ENCODE results near the gene OVOL1. TPM values are rescaled to one million over a fixed set of nuclear protein-coding genes. Genes with fewer than 3 reads are reported as not detected.

OVOL1 gene
- total RNA-seq, 1 donor from 2014 or later: 25.8 TPM

GRCh38 chr11:65791719-65792213 is 4.9 kb downstream of the OVOL1 start:
- DNase-seq (ENCODE audit: low spot score): peak; percentile 86

- DNase-seq (ENCODE audit: low spot score): no peak
These were observed 5.6 kb downstream of the OVOL1 start for GRCh38 chr11:65792456-65792855.

GRCh38 chr11:65793144-65793581 is 6.3 kb downstream of the OVOL1 start:
- DNase-seq (ENCODE audit: low spot score): peak; percentile 87

- no peak for DNase-seq (ENCODE audit: low spot score)
These were observed 7.0 kb downstream of the OVOL1 start for GRCh38 chr11:65793625-65794400.

GRCh38 chr11:65794570-65795510 is 8.0 kb downstream of the OVOL1 start:
- DNase-seq (ENCODE audit: low spot score): no peak

GRCh38 chr11:65796726-65797601 is 10.1 kb downstream of the OVOL1 start:
- no peak for DNase-seq (ENCODE audit: low spot score)

GRCh38 chr11:65797711-65798110 is 10.8 kb downstream of the OVOL1 start:
- no peak for DNase-seq (ENCODE audit: low spot score)

GRCh38 chr11:65798882-65799281 is 12.0 kb downstream of the OVOL1 start:
- no peak for DNase-seq (ENCODE audit: low spot score)

- peak; percentile 39 for DNase-seq (ENCODE audit: low spot score)
These were observed 14.5 kb downstream of the OVOL1 start for GRCh38 chr11:65801153-65801987.

GRCh38 chr11:65802841-65803240 is 16.0 kb downstream of the OVOL1 start:
- DNase-seq (ENCODE audit: low spot score): no peak

- no peak for DNase-seq (ENCODE audit: low spot score)
These were observed 17.1 kb downstream of the OVOL1 start for GRCh38 chr11:65803797-65804492.

- DNase-seq (ENCODE audit: low spot score): no peak
These were observed 20.1 kb downstream of the OVOL1 start for GRCh38 chr11:65806979-65807378.

GRCh38 chr11:65808744-65809341 is 22.0 kb downstream of the OVOL1 start:
- no peak for DNase-seq (ENCODE audit: low spot score)

- DNase-seq (ENCODE audit: low spot score): no peak
These were observed 22.6 kb downstream of the OVOL1 start for GRCh38 chr11:65809496-65809895.

GRCh38 chr11:65810046-65810868 is 23.4 kb downstream of the OVOL1 start:
- no peak for DNase-seq (ENCODE audit: low spot score)

GRCh38 chr11:65811764-65812475 is 25.1 kb downstream of the OVOL1 start:
- DNase-seq (ENCODE audit: low spot score): no peak

- DNase-seq (ENCODE audit: low spot score): no peak
These were observed 27.5 kb downstream of the OVOL1 start for GRCh38 chr11:65814131-65814985.
